Smooth muscle cell (in vitro differentiated cells): ENCODE data around the gene TTPAL. TPM values are rescaled to one million over a fixed set of nuclear protein-coding genes. Genes with fewer than 3 reads are reported as not detected.

Experiments used
- DNase-seq: peaks from one replicate; lab custom pipeline; 2025; ENCODE audit not compliant: unreplicated experiment; lab: John Stamatoyannopoulos, UW
- H2AFZ ChIP-seq: fragments of 200-600 bp; sonication (generic); 2 replicates; pipeline ENCODE4 v1.6.0; 2016; ENCODE audit warnings: antibody characterized with exemption, low read depth, mild to moderate bottlenecking
- H3F3A ChIP-seq: fragments of 200-600 bp; sonication (generic); 2 replicates; pipeline ENCODE4 v1.6.0; 2017; ENCODE audit warnings: antibody characterized with exemption, low read depth
- H3K27ac ChIP-seq: fragments of 200-600 bp; sonication (generic); 2 replicates; pipeline ENCODE4 v1.5.1; 2016; ENCODE audit warnings: low read depth, mild to moderate bottlenecking
- H3K27me3 ChIP-seq: fragments of 200-600 bp; sonication (generic); 2 replicates; pipeline ENCODE4 v1.6.1; 2016; ENCODE audit warnings: low read depth, mild to moderate bottlenecking
- H3K36me3 ChIP-seq: fragments of 200-600 bp; sonication (generic); 2 replicates; pipeline ENCODE4 v1.5.1; 2016; ENCODE audit warnings: low read depth
- H3K4me1 ChIP-seq: fragments of 200-600 bp; sonication (generic); 2 replicates; pipeline ENCODE4 v1.5.1; 2016; ENCODE audit warnings: low read depth
- H3K4me2 ChIP-seq: fragments of 200-600 bp; sonication (generic); 2 replicates; pipeline ENCODE4 v1.6.0; 2016; ENCODE audit warnings: mild to moderate bottlenecking
- H3K4me3 ChIP-seq: fragments of 200-600 bp; sonication (generic); 2 replicates; pipeline ENCODE4 v1.5.1; 2016; ENCODE audit warnings: mild to moderate bottlenecking
- H3K79me2 ChIP-seq: fragments of 200-600 bp; sonication (generic); 2 replicates; pipeline ENCODE4 v1.6.0; 2016; ENCODE audit warnings: low read depth, mild to moderate bottlenecking
- H3K9ac ChIP-seq: fragments of 200-600 bp; sonication (generic); 2 replicates; pipeline ENCODE4 v1.6.0; 2016; ENCODE audit warnings: low read depth
- H3K9me3 ChIP-seq: fragments of 200-600 bp; sonication (generic); replicated peaks from 2 replicates; pipeline ENCODE4 v1.5.1; 2016; ENCODE audit warnings: low read depth
- H4K20me1 ChIP-seq: fragments of 200-600 bp; sonication (generic); 2 replicates; pipeline ENCODE4 v1.6.0; 2016; ENCODE audit warnings: low read depth
- WGBS: methylation state at CpG from one replicate; pipeline ENCODE4 v1.1.7; 2016; ENCODE audit warnings: low lambda C conversion rate; 5-methylcytosine and 5-hydroxymethylcytosine counted together
- polyA plus RNA-seq: library from polyadenylated mRNA; unstranded; fragments of >200 nt; fragmentation: Nextera tagmentation; extraction: Ambion mirVana; gene quantifications from 2 replicates; pipeline ENCODE4 v1.2.1, GENCODE V29; 2016
- total RNA-seq: library from RNA; depleted of rRNA; stranded (reverse); fragments of >200 nt; gene quantifications from 2 replicates; pipeline ENCODE4 v1.2.3, GENCODE V29; 2014
- TF ChIP-seq, protein P1 (sequence below): fragments of 200-600 bp; sonication (generic); IDR thresholded peaks from 2 replicates; pipeline ENCODE4 v1.5.1; 2017; ENCODE audit warnings: borderline replicate concordance, mild to moderate bottlenecking, antibody characterized with exemption; ENCODE audit not compliant: insufficient read depth, poor library complexity, severe bottlenecking

TTPAL gene
- total and polyA plus RNA-seq, 2 experiments from 2014 or later: 5.6 to 5.8 TPM

DNA sequence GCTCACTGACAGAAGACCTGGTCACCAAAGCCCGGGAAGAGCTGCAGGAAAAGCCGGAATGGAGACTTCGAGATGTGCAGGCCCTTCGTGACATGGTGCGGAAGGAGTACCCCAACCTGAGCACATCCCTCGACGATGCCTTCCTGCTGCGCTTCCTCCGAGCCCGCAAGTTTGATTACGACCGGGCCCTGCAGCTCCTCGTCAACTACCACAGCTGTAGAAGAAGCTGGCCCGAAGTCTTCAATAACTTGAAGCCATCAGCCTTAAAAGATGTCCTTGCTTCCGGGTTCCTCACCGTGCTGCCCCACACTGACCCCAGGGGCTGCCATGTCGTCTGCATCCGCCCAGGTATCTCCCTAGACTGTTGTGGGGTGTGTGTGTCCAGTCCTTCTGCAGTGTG is 4.4 kb downstream of the TTPAL start:
- no peak overlapping the region for H3K27ac ChIP-seq

DNA sequence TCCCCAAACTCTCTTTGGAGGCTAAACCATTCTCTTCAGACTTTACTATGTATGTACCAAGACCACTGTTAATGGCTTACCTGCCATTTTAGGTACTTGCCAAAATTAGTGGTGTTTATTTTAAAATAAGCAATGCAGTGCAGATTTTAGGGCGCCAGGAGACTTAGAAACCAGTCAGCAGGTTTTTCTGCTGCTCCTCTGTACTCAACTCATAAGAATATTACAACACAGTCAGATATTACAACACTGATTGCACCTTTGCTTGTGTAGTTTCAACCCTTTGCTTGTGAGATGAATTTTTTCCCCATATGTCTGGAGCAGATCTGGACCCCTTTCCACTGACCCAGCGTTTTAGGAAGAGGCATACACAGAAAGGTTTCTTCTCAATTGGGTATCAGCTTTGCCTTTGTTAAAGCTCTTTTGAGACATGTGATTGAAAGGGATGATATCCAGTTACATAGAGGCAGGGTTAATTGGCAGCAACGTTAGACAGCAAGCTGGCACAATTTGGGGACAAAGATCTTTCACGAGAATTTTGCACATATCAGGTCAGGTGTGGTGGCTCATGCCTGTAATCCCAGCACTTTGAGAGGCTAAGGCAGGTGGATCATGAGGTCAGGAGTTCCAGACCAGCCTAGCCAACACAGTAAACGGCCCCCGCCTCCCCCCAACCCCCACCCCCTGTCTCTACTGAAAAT is 6.2 kb downstream of the TTPAL start:
- DNase-seq: no peak
- Histone ChIP-seq H3K4me1 (no peaks in the 10 kb centered on the region), H3F3A (peaks cover 2% of the 10 kb centered on the region), H4K20me1 (no peaks in the 10 kb centered on the region), H3K79me2 (no peaks in the 10 kb centered on the region), H3K4me3 (no peak overlapping the region), H3K9ac (no peak overlapping the region), H3K27ac (no peak overlapping the region), H3K36me3 (peaks cover 9% of the 10 kb centered on the region), H3K9me3 (no peaks in the 10 kb centered on the region), H3K27me3 (no peaks in the 10 kb centered on the region), H2AFZ (no peak overlapping the region), H3K4me2 (no peak overlapping the region)
- WGBS: 95% methylated on average over 5 of the region's 6 CpGs
- TF ChIP-seq, protein P1, sequence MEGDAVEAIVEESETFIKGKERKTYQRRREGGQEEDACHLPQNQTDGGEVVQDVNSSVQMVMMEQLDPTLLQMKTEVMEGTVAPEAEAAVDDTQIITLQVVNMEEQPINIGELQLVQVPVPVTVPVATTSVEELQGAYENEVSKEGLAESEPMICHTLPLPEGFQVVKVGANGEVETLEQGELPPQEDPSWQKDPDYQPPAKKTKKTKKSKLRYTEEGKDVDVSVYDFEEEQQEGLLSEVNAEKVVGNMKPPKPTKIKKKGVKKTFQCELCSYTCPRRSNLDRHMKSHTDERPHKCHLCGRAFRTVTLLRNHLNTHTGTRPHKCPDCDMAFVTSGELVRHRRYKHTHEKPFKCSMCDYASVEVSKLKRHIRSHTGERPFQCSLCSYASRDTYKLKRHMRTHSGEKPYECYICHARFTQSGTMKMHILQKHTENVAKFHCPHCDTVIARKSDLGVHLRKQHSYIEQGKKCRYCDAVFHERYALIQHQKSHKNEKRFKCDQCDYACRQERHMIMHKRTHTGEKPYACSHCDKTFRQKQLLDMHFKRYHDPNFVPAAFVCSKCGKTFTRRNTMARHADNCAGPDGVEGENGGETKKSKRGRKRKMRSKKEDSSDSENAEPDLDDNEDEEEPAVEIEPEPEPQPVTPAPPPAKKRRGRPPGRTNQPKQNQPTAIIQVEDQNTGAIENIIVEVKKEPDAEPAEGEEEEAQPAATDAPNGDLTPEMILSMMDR: no peak

More for the DNA sequence above, 4.4 kb downstream of the TTPAL start:
- Histone ChIP-seq H3K36me3 (peaks cover 9% of the 10 kb centered on the region), H3F3A (no peaks in the 10 kb centered on the region), H3K27me3 (no peaks in the 10 kb centered on the region), H3K4me2 (no peak overlapping the region), H3K4me1 (peaks cover 4% of the 10 kb centered on the region), H3K79me2 (peaks cover 7% of the 10 kb centered on the region), H3K4me3 (no peak overlapping the region), H3K9me3 (no peaks in the 10 kb centered on the region), H4K20me1 (no peaks in the 10 kb centered on the region), H3K9ac (no peak overlapping the region), H2AFZ (no peak overlapping the region)
- TF ChIP-seq, protein P1: no peak
- 98% methylated on average over 18 of the region's 18 CpGs for WGBS
- no peak for DNase-seq

DNA sequence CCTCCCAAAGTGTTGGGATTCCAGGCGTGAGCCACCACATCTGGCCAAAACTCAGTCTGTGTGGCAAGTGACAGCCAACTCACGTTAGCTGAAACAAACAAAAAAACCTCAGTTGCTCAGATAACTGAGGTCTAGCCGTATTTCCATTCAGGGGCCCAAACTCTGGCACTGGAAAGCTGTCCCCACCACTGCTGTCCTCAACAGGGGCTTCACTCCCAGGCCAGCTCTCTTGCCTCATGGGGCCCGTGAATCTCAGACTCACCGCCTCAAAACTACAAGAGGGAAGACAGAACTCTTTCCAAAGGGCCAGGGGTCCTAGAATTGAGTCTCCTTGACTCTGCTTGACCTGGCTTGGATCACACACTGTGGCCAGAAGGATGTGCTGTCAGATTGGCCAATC is 7.4 kb downstream of the TTPAL start:
- Histone ChIP-seq H3F3A (peaks cover 3% of the 10 kb centered on the region), H3K9me3 (no peaks in the 10 kb centered on the region), H3K79me2 (no peaks in the 10 kb centered on the region), H2AFZ (no peak overlapping the region), H3K4me1 (no peaks in the 10 kb centered on the region), H3K4me3 (no peak overlapping the region), H3K27ac (no peak overlapping the region), H3K9ac (no peak overlapping the region), H3K27me3 (no peaks in the 10 kb centered on the region), H3K4me2 (no peak overlapping the region), H3K36me3 (peaks cover 9% of the 10 kb centered on the region), H4K20me1 (no peaks in the 10 kb centered on the region)
- no peak for DNase-seq
- TF ChIP-seq, protein P1: no peak
- 100% methylated on average over 5 of the region's 5 CpGs for WGBS
